ENCODE data around the gene TM4SF5. TPM values are rescaled to one million over a fixed set of nuclear protein-coding genes. Genes with fewer than 3 reads are reported as not detected.
A peak's percentile ranks its signal among the peaks of the same experiment; 100 is the strongest.

TM4SF5 gene
- total RNA-seq, 1 donor from 2014 or later = not detected

DNA sequence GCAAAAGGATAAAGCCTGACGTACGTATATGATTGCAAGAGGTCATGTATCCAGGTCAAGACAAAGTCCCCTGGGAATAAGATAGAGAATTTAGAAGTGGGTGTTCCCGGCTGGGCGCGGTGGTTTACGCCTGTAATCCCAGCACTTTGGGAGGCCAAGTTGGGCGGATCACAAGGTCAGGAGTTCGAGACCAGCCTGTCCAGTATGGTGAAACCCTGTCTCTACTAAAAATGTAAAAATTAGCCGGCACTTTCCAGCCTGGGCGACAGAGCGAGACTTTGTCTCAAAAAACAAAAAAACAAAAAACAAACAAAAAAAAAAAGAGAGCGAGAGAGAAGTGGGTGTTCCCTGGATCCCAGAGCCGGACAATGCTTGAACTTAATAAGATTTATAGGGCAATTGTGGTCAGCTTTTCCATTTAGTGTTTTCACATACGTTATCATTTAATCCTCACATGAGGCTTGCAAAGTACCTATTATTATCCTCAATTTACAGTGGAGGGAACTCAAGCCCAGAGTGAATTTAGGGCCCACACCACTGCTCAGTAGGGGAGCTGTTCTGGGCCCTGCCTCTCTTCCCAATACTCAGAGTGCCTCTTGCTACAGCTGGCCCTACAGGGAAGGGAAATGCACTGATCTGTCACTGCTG, 16.6 kb downstream of the TM4SF5 start:
- no peaks in the 10 kb centered on the region for H3K9me3 ChIP-seq (ENCODE audit: control insufficient read depth in 3 of 3, low read length in 3 of 3)
- peak overlapping the region in 1 of 3 donors; percentile 19 for H3K9ac ChIP-seq (ENCODE audit: low read depth in 1 of 3, low read length in 3 of 3)
- peaks cover 17 to 27% (median 23%) of the 10 kb centered on the region in 3 donors for H3K27me3 ChIP-seq (ENCODE audit: control insufficient read depth in 3 of 3, insufficient read depth in 3 of 3, low read length in 3 of 3)
- H3K36me3 ChIP-seq (ENCODE audit: control insufficient read depth in 3 of 3, insufficient read depth in 3 of 3, low read length in 3 of 3) = no peaks in the 10 kb centered on the region
- H3K4me3 ChIP-seq (ENCODE audit: low read length in 3 of 3) = peak overlapping the region in 1 of 3 donors; percentile 6
- peaks cover 36 to 43% (median 36%) of the 10 kb centered on the region in 3 donors for H3K4me1 ChIP-seq (ENCODE audit: control insufficient read depth in 3 of 3, insufficient read depth in 3 of 3, low read length in 3 of 3)
- no peak overlapping the region for H3K27ac ChIP-seq (ENCODE audit: low read depth, low read length)

DNA sequence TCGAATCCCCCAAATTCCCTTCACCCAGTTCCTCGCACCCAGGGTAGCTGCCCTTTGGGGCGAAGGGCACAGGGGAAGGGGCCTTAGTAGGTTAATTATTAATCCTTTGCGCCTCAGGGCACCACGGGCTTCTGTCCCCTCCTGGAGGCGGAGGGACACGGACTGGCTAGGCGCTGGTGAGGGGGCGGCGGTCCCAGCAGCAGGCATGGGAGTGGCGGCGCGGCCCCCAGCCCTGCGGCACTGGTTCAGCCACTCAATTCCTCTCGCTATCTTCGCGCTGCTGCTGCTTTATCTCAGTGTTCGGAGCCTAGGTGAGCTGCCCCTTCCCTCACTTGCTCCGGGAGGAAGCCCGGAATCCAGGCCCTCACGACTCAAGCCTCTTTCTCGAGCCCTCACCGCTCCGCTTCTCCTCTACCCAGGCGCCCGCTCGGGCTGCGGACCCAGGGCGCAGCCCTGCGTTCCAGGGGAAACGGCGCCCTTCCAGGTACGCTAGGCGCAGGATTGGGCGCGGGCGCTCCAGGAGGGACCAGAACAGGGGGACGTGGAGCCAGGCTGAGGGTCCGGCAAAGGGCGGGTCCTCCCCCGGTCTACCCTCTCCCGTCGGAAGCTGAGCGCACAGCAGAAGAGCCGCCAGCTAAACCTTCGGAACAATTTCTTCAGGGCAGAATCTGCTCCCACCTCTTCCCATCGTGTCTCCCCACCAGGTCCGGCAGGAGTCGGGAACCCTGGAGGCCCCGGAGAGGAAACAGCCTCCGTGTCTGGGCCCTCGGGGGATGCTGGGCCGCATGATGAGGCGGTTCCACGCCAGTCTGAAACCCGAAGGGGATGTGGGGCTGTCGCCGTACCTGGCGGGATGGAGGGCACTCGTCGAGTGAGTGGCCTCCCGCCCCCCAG, 17.4 kb downstream of the TM4SF5 start, which contains the start of gene GLTPD2:
TSS of gene GLTPD2 (plus strand) at position 158 of the 894 bp plus-strand sequence. CDS start at position 206, 48 bp downstream.
- Histone ChIP-seq H3K9me3 (ENCODE audit: control insufficient read depth in 3 of 3, low read length in 3 of 3) (no peaks in the 10 kb centered on the region), H3K4me3 (ENCODE audit: low read length in 3 of 3) (peak within 1 kb of the TSS; percentile 65 to 87 (median 79)), H3K36me3 (ENCODE audit: control insufficient read depth in 3 of 3, insufficient read depth in 3 of 3, low read length in 3 of 3) (no peaks in the 10 kb centered on the region), H3K27ac (ENCODE audit: low read depth, low read length) (peak within 1 kb of the TSS; percentile 75), H3K27me3 (ENCODE audit: control insufficient read depth in 3 of 3, insufficient read depth in 3 of 3, low read length in 3 of 3) (peaks cover 13 to 20% (median 15%) of the 10 kb centered on the region in 3 donors), H3K4me1 (ENCODE audit: control insufficient read depth in 3 of 3, insufficient read depth in 3 of 3, low read length in 3 of 3) (peaks cover 36 to 43% (median 36%) of the 10 kb centered on the region in 3 donors), H3K9ac (ENCODE audit: low read depth in 1 of 3, low read length in 3 of 3) (peak within 1 kb of the TSS; percentile 65 to 85 (median 77))

DNA sequence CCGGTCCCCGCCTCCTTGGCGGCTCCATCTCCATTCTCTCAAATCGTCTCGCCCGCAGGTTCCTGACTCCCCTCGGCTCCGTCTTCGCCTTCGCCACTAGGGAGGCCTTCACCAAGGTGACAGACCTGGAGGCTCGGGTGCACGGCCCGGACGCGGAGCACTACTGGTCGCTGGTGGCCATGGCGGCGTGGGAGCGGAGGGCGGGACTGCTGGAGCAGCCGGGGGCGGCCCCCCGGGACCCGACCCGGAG, 17.9 kb downstream of the TM4SF5 start:
- H3K9me3 ChIP-seq (ENCODE audit: control insufficient read depth in 3 of 3, low read length in 3 of 3) = no peaks in the 10 kb centered on the region
- no peaks in the 10 kb centered on the region for H3K36me3 ChIP-seq (ENCODE audit: control insufficient read depth in 3 of 3, insufficient read depth in 3 of 3, low read length in 3 of 3)
- peak overlapping the region; percentile 75 for H3K27ac ChIP-seq (ENCODE audit: low read depth, low read length)
- peak overlapping the region; percentile 65 to 87 (median 79) for H3K4me3 ChIP-seq (ENCODE audit: low read length in 3 of 3)
- peaks cover 11 to 14% (median 12%) of the 10 kb centered on the region in 3 donors for H3K27me3 ChIP-seq (ENCODE audit: control insufficient read depth in 3 of 3, insufficient read depth in 3 of 3, low read length in 3 of 3)
- peaks cover 36 to 43% (median 36%) of the 10 kb centered on the region in 3 donors for H3K4me1 ChIP-seq (ENCODE audit: control insufficient read depth in 3 of 3, insufficient read depth in 3 of 3, low read length in 3 of 3)
- peak overlapping the region; percentile 65 to 85 (median 77) for H3K9ac ChIP-seq (ENCODE audit: low read depth in 1 of 3, low read length in 3 of 3)

DNA sequence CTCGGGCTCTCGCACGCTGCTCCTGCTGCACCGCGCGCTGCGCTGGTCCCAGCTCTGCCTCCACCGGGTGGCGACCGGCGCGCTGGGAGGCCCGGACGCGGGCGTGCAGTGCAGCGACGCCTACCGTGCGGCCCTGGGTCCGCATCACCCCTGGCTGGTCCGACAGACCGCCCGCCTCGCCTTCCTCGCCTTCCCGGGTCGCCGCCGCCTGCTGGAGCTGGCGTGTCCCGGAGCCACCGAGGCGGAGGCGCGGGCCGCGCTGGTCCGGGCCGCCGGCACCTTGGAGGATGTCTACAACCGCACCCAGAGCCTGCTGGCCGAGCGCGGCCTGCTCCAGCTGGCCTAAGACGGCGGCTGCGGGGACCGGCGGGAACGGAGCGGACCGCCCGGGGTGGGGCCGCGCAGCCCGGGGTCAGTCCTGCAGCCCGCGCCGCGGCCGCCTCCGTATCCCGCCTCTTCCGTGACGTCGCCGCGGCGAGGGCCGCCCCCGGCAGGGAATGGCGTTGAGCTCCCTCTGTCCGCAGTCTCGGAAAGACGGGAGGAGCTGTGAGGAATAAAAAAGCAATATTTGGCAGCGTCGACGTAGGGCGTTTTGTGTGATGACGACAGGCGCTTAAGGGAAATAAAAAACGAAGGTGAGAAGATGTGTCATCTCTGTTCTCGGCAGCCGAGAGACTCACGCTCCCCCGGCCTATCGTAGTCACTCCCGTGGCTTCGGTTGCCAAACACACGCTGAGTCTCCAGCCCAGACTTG, 18.4 kb downstream of the TM4SF5 start:
- Histone ChIP-seq H3K36me3 (ENCODE audit: control insufficient read depth in 3 of 3, insufficient read depth in 3 of 3, low read length in 3 of 3) (no peaks in the 10 kb centered on the region), H3K9ac (ENCODE audit: low read depth in 1 of 3, low read length in 3 of 3) (peak overlapping the region; percentile 77 to 88 (median 85)), H3K4me1 (ENCODE audit: control insufficient read depth in 3 of 3, insufficient read depth in 3 of 3, low read length in 3 of 3) (peaks cover 36 to 43% (median 36%) of the 10 kb centered on the region in 3 donors), H3K27me3 (ENCODE audit: control insufficient read depth in 3 of 3, insufficient read depth in 3 of 3, low read length in 3 of 3) (peaks cover 11 to 12% (median 11%) of the 10 kb centered on the region in 3 donors), H3K4me3 (ENCODE audit: low read length in 3 of 3) (peak overlapping the region; percentile 79 to 88 (median 87)), H3K27ac (ENCODE audit: low read depth, low read length) (peak overlapping the region; percentile 75), H3K9me3 (ENCODE audit: control insufficient read depth in 3 of 3, low read length in 3 of 3) (no peaks in the 10 kb centered on the region)

DNA sequence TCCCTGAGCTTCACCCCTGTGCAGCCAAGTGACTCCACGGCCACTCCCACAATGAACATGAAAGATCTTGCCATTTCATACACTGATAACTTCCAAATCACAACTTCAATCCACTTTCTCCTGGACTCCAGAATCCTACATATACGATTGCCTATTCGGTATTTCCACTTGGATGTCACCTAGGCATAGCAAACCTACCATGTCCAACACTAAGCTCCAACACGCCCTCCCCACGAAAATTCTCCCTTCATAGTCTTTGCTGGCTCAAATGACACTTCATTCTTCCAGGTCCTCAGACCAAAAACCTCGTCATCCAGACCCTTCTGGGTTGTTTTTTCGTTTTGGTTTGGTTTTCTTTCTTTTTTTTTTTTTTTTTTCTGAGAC, 19.0 kb downstream of the TM4SF5 start:
- Histone ChIP-seq H3K4me1 (ENCODE audit: control insufficient read depth in 3 of 3, insufficient read depth in 3 of 3, low read length in 3 of 3) (peaks cover 30 to 37% (median 31%) of the 10 kb centered on the region in 3 donors), H3K27me3 (ENCODE audit: control insufficient read depth in 3 of 3, insufficient read depth in 3 of 3, low read length in 3 of 3) (peaks cover 5 to 6% (median 6%) of the 10 kb centered on the region in 3 donors), H3K4me3 (ENCODE audit: low read length in 3 of 3) (peak overlapping the region; percentile 79 to 88 (median 87)), H3K36me3 (ENCODE audit: control insufficient read depth in 3 of 3, insufficient read depth in 3 of 3, low read length in 3 of 3) (no peaks in the 10 kb centered on the region), H3K9ac (ENCODE audit: low read depth in 1 of 3, low read length in 3 of 3) (peak overlapping the region; percentile 77 to 88 (median 85)), H3K27ac (ENCODE audit: low read depth, low read length) (peak overlapping the region; percentile 75), H3K9me3 (ENCODE audit: control insufficient read depth in 3 of 3, low read length in 3 of 3) (no peaks in the 10 kb centered on the region)

DNA sequence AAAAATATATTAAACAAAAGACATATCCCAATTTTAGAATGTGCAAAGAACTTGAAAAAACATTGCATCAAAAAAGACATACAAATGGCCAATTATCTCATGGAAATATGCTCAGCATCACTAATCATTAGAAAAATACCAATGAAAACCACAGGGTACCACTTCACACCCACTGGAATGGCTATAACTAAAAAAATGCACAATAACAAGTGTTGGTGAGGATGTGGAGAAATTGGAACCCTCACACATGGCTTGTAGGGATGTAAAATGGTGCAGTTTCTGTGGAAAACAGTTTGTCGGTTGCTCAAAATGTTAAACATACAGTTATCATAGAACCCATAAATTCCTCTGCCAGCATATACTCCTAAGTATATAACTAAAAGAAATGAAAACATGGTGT, 23.5 kb downstream of the TM4SF5 start:
- Histone ChIP-seq H3K36me3 (ENCODE audit: control insufficient read depth in 3 of 3, insufficient read depth in 3 of 3, low read length in 3 of 3) (peaks cover 20 to 25% (median 21%) of the 10 kb centered on the region in 3 donors), H3K9me3 (ENCODE audit: control insufficient read depth in 3 of 3, low read length in 3 of 3) (no peaks in the 10 kb centered on the region), H3K27ac (ENCODE audit: low read depth, low read length) (no peak overlapping the region), H3K9ac (ENCODE audit: low read depth in 1 of 3, low read length in 3 of 3) (no peak overlapping the region), H3K27me3 (ENCODE audit: control insufficient read depth in 3 of 3, insufficient read depth in 3 of 3, low read length in 3 of 3) (no peaks in the 10 kb centered on the region), H3K4me1 (ENCODE audit: control insufficient read depth in 3 of 3, insufficient read depth in 3 of 3, low read length in 3 of 3) (peaks cover 13 to 20% (median 18%) of the 10 kb centered on the region in 3 donors), H3K4me3 (ENCODE audit: low read length in 3 of 3) (no peak overlapping the region)

DNA sequence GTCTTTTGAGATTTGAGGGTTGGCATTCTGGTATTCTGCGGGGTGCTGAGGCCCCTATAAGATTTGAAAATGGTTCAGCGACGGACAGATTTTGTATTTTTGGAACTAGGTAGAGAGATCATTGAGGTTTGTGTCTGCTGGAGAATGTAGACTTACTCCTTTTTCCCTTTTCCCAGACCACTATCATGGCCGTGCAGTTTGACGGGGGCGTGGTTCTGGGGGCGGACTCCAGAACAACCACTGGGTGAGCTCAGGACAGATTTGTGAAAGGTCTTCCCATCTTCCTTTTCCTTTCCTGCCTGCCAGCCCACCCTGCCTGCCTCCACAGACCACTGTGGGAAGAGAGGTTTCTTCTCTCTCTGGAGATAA, 24.9 kb downstream of the TM4SF5 start:
- peaks cover 20 to 25% (median 24%) of the 10 kb centered on the region in 3 donors for H3K36me3 ChIP-seq (ENCODE audit: control insufficient read depth in 3 of 3, insufficient read depth in 3 of 3, low read length in 3 of 3)
- H3K4me3 ChIP-seq (ENCODE audit: low read length in 3 of 3) = peak overlapping the region; percentile 98 to 100 (median 99)
- no peaks in the 10 kb centered on the region for H3K9me3 ChIP-seq (ENCODE audit: control insufficient read depth in 3 of 3, low read length in 3 of 3)
- peak overlapping the region; percentile 94 to 96 (median 95) for H3K9ac ChIP-seq (ENCODE audit: low read depth in 1 of 3, low read length in 3 of 3)
- H3K27ac ChIP-seq (ENCODE audit: low read depth, low read length) = peak overlapping the region; percentile 85
- peaks cover 9 to 15% (median 13%) of the 10 kb centered on the region in 3 donors for H3K4me1 ChIP-seq (ENCODE audit: control insufficient read depth in 3 of 3, insufficient read depth in 3 of 3, low read length in 3 of 3)
- H3K27me3 ChIP-seq (ENCODE audit: control insufficient read depth in 3 of 3, insufficient read depth in 3 of 3, low read length in 3 of 3) = no peaks in the 10 kb centered on the region

DNA sequence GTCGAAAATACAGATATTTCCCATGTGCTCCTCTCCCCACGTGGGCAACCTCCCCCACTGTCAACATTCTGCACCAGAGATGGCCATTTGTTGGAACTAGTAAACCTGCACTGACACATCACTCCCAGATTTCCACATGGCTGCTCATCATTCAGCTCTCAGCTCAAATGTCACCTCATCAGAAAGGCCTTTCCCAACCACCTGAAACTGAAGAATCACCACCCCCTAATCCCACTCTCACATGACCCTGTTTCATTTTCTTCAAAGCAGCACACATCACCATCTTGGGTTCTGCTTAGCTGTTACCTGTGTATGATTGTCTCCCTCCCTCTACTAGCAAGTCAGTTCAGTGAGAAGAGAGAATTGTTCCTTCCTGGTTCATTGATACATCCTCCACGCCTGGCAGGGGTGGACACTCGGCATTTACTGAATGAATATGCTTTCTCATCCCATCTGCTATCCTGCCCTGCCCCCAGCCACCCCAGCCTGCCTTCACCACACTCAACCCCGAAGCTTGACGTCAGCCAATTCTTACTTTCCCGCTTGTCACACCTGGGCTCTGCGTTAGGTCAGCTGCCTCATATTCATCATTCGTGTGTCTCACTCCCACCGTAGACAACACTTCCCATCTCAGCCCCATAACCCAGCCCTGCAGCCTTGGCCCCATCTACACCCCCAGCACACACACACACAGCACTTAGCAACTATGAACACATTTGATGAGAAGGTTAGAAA, 28.9 kb downstream of the TM4SF5 start:
- no peaks in the 10 kb centered on the region for H3K27me3 ChIP-seq (ENCODE audit: control insufficient read depth in 3 of 3, insufficient read depth in 3 of 3, low read length in 3 of 3)
- H3K4me1 ChIP-seq (ENCODE audit: control insufficient read depth in 3 of 3, insufficient read depth in 3 of 3, low read length in 3 of 3) = peaks cover 9 to 15% (median 13%) of the 10 kb centered on the region in 3 donors
- H3K36me3 ChIP-seq (ENCODE audit: control insufficient read depth in 3 of 3, insufficient read depth in 3 of 3, low read length in 3 of 3) = peaks cover 20 to 25% (median 24%) of the 10 kb centered on the region in 3 donors
- no peaks in the 10 kb centered on the region for H3K9me3 ChIP-seq (ENCODE audit: control insufficient read depth in 3 of 3, low read length in 3 of 3)
- no peak overlapping the region for H3K27ac ChIP-seq (ENCODE audit: low read depth, low read length)
- H3K9ac ChIP-seq (ENCODE audit: low read depth in 1 of 3, low read length in 3 of 3) = no peak overlapping the region
- H3K4me3 ChIP-seq (ENCODE audit: low read length in 3 of 3) = no peak overlapping the region

DNA sequence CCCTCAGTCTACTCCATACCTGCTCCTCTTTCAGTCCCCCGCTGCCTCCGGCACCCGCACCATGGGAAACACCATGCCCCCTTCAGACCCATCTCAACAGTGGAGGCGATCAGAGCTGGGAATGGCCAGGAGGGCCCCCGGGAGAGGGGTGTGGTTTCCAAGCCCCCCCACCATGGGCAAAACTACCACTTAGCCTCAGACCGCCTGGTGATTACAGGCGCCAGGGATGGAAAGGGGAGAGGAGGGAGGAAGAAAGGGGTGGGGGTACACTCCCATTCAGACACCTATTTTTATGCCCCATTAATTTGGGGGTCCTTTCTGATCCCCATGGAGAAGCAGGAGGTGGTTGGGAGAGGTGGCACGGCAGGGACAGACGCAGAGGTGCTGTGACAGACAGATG, 30.5 kb downstream of the TM4SF5 start, which contains the start of gene C17orf114:
TSS of gene C17orf114 (minus strand) at position 101 of the 400 bp plus-strand sequence.
- H3K36me3 ChIP-seq (ENCODE audit: control insufficient read depth in 3 of 3, insufficient read depth in 3 of 3, low read length in 3 of 3) = peaks cover 18 to 21% (median 18%) of the 10 kb centered on the region in 3 donors
- H3K4me1 ChIP-seq (ENCODE audit: control insufficient read depth in 3 of 3, insufficient read depth in 3 of 3, low read length in 3 of 3) = peaks cover 3 to 6% (median 3%) of the 10 kb centered on the region in 3 donors

More for the DNA sequence above, 30.5 kb downstream of the TM4SF5 start, which contains the start of gene C17orf114:
- H3K27ac ChIP-seq (ENCODE audit: low read depth, low read length) = no peak within 1 kb of the TSS
- H3K9ac ChIP-seq (ENCODE audit: low read depth in 1 of 3, low read length in 3 of 3) = no peak within 1 kb of the TSS
- no peaks in the 10 kb centered on the region for H3K27me3 ChIP-seq (ENCODE audit: control insufficient read depth in 3 of 3, insufficient read depth in 3 of 3, low read length in 3 of 3)
- H3K4me3 ChIP-seq (ENCODE audit: low read length in 3 of 3) = no peak within 1 kb of the TSS
- H3K9me3 ChIP-seq (ENCODE audit: control insufficient read depth in 3 of 3, low read length in 3 of 3) = no peaks in the 10 kb centered on the region
